ENCODE measurements around the gene METTL1.

The METTL1 gene

DNA sequence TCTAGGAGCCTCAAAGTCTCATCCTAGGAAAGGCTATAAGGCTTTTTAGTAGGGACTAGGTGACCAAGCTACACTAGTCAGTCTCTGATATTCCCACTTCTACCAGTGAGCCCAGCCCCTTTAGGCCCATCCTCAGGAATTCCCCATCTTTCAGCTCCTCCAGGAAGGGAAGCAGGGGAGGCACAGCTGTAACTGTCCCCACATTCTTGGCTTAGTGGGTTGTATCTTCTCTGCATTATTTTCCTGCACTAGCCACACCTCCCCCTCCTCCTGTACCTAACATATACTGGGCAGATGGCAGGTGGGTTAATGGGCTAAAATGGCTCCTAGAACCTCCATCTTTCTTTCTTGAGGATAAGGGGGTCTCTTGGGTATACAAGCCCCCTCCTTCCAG is 4.6 kb downstream of the METTL1 start:
- no peak for DNase-seq

DNA sequence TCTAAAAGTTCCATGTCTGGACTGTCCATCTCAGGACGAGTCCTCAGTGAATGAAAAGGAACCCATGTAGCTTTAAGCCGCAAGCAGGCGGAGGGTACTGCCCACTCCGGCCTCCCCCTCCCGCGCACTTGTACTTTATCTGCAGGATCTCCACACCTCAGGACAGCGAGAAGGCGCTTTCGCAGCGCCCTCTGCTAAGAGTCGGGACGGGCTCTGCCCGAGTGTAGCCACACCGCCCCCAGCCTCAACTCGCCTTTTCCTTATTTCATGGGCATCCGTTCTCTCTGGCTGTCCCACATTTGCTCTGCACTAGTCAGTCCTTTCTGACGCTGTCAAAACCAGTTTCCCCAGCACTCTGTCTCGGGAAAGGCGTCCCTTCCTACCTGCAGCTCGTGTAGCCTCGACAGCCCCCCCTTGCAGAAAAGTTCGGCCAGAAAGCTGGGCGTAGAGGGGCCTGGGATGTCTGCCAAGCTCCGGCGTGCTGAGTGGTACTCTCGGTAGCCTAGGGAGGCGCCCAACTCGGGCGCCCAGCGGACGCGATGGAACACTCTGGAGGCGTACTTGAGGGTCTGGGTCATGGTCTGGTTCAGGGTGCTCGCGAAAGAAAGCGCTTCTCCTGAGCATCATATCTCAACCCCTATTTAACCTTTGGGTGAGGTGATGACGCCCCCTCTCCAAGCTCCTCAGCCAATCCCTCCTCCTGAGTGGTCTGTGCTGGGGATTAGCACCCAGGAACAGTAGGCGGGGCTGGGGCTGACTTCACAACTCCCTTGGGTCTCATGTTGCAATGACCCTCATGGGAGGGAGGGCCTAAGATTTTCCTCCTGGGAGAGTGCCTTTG is 5.2 kb downstream of the METTL1 start, which contains the start of gene CYP27B1:
Gene CYP27B1 (minus strand): TSS at position 615 of the 841 bp plus-strand sequence. CDS start 37 bp downstream, at position 578.
- DNase-seq, result peak; percentile 71

DNA sequence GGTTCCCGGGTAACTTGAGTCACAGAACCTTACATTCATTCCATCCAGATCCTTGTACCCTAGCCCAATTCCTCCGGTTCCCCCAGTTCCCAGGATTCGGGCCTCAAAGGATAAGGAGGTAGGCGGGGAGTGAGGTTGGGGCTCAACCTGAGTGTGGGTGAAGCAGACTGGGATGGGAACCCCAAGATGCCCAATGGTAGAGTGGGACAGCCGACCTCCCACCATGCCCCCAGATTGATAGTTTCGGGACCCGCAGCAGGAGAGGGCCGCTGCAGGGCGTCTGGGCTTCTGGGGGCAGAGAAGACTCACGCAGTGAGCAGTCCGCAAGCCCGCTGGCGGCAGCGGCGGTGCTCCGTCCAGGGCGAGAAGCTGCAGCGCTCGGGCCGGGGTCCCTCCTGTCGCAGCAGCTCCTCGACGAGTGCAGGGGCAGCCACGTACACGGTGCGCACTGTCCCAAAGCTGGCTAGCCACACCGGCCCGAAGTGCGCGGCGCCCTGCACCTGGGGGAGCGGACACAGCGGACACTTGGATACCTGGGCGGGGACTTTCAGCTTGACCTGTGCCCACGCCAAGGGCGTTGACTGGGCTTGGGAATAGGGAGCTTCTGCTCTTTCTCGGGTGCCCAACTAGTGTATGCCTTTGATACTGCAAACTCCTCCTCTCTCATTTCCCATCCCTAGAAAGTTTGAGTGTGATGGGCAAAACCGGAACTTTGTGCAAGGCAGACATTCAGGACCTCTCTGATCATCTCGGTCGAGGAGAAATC is 6.0 kb downstream of the METTL1 start:
- peak; percentile 33 for DNase-seq

DNA sequence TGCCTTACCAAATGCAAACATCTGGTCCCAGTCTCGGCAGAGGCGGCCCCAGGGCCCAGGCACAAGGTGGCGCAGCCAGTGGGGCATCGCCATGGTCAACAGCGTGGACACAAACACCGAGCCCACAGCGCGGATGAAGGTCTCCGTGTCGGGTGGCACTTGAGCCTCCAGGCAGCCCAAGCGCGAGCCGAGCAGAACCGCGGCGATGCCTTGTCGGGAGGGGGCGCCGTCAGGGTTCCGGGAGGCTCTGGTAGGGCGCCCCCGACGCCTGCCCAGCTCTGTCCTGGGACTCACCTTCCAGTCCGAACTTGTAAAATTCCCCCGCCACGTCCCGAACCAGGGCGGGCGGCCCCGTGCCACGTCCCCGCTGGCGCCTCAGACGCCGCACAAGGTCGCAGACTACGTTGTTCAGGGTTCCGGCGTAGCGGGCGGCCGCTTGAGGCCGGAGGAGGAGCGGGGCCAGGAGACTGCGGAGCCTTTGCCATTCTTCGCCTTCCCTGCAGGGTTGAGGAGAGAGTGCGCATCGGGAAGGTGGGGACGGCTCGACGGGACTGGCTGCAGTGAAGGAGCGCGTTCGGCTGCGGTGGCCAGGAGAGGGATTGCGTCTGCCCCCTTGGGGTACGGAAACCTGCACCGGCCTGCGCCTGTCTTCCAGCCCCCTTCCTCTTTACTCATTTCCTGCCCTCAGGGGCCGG is 6.8 kb downstream of the METTL1 start:
- DNase-seq, result peak; percentile 71

DNA sequence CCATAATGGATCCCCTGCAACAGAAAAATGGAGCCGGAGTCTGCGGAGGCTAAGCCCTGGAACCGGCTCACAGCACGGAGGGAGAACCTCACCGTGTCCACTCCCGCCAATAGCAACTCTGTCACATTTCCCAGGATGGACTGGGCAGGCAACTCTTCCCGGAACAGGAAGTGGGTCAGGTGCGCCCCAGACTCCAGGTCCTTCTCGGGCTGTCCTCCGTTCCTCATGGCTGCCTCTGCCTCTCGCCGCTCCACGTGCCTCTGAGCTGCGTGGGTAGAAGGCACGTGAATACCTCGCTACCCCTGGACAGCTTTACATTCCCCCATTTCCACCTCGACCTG is 7.3 kb downstream of the METTL1 start:
- DNase-seq, result no peak

DNA sequence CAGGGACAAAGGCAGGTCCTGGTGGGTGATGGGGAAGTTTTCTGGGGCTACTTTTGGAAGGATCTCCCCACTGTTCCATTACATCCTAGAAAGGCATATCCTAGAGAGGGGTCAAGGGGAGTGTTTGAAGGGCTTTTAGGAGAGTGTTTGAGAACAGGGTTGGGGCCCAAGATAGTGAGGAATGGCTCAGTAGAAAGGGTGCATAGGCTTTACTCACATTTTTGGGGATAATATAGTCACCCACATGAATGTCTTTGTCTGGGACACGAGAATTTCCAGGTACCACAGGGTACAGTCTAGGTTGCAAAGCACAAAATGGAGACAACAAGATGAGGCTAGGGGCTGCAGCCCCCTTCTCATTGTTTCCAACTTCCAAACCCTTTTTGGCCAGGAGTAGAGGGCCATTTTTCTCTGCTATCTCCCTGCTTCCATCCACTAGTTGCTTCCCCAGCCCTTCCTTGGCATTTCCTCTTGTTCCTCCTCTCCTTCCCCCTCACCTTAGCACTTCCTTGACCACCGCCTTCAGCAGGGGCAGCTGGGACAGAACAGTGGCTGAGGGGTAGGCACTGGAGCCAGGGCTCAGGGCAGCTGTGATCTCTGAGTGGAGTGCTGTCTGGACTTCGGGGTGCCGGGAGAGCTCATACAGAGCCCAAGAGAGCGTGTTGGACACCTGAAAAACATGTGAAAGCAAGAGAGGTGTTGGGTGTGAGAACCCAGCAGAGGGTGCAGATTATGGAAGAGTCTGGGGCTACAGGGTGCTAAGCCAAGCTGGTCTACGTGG is 7.8 kb downstream of the METTL1 start:
- DNase-seq, result no peak

DNA sequence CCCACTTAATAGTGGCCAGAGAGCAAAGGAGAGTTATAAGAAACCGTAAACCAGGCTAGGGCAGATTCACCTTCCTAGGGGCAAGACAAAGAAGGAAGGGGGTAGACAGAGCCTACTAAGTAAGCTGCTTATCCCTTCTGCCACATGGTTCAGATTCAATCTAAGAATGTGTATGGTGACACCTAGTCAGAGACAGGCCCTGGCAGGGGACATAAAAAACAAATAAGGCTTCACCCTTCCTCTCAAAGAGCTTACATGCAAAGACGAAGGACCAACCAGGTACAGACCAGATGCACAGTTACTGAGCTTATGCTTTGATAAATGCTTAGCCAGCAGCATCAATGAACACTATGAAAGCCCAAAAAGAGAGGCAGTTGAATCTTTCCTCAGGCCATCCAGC is 9.4 kb downstream of the METTL1 start:
- DNase-seq, result no peak

DNA sequence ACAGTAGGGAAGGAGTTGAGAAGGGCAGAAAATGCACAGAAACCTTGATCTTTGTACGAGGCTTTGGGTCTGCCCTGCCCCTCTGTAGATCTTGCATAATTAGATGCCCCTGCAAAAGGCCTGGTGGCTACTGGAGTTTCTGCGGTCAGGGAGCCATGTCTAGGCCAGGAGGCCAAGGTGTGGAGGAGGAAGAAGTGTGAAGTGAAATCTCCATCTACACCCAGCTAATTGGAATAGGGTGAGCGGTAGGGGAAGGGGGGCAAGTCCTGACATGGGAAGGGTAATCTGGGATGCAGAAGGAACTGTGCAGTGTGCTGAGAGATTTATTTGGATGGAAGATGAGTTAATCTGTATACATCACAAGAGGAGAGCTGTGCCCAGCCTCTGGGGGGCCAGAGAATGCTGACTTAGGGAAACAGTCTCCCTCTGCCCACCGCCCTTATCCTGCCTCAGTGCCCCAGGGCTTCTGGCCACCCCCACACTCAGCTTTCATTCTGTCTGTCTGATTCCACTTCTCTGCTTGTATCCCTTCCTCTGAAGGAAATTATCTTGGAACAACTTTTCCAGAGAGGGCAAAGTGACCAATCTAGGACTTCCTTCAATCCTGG is 10.4 kb downstream of the METTL1 start:
- no peak for DNase-seq

DNA sequence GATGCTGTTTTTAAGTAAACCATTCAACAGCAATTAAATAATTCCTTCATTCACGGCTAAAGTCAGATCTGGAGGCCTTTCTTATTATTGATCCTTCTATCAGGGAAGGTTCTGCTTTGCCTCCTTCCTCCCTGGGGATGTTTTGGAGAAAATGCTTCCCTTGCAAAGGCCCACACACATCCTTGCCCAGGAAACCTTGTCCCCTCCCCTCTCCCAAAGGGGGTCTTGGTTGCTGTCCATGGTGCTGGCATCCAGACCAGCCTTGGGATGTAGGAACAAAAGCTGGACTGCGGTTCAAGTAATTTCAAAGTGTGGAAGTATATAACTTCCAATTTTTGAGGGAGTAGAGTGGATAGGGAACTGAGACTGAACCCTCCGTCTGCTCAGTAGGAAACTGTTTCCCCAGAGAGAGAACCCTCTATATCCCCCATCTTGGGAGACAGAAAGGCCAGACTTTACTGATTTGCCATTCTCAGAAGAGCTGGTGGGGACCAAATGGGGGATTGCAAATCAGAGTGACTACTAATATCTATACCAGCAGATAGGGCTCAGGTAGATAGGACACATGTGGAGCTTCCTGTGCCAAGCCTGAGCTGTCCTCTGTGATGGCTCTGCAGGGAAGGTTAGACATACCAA is 11.4 kb downstream of the METTL1 start:
- no peak for DNase-seq

DNA sequence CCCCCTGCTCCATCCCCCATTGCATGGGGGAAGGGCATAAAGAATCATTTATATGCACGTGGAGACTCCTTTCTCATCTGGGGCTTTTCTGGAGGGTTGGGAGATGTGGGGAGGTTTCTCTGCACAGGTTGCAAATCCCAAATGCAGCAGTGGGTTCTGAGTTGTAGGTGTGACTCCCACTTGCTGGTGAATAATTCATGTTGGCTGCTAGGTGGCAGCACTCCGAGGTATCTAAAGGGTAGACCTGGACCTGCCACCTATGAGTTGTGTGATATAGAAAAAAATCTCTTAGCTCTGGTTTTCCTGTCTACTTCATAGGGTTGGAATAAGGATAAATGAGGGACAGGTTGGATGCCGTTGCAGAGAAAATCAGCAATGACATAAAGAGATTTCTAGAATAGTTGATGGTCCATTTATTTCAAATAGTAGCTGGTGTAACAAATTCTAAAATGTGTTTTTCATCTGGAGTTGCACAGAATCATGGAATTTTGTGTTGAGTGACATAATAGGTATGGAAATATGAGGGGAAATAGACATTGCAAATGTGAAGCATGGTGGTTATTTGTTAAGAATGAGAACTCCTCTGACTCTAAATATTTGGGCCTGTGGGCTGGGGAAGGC is 12.4 kb downstream of the METTL1 start:
- DNase-seq, result no peak

DNA sequence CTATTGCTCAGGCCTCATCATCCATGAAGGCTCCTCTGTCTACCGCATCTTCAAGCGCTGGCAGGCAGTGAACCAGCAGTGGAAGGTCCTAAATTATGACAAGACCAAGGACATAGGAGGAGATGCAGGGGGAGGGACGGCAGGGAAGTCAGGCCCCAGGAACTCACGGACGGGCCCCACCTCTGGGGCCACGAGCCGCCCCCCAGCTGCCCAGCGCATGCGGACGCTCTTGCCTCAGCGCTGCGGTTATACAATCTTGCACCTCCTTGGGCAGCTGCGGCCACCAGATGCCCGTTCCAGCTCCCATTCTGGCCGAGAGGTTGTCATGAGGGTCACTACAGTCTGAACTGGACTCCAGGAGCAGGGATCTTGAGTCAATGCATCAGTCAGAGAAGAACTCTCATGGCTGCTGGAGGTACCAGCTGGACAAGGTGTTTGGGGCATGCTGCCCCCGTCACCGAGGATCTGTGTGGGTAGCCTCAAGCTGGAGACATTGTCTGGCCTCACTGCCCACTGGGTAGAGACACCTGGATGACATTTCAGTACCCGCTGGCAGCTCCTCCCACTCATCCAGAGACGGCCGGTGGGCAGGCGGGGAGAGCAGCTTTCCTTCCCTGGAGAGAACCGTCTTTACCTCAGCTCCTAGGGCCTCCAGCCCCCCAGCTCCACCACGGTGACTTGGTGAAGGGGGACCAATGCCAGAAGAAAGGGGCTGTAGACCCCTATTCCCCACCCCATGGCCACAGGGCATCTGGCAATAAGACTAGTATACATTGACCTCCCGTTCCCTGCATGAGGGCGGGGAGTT is 13.1 kb downstream of the METTL1 start:
- DNase-seq, result no peak

DNA sequence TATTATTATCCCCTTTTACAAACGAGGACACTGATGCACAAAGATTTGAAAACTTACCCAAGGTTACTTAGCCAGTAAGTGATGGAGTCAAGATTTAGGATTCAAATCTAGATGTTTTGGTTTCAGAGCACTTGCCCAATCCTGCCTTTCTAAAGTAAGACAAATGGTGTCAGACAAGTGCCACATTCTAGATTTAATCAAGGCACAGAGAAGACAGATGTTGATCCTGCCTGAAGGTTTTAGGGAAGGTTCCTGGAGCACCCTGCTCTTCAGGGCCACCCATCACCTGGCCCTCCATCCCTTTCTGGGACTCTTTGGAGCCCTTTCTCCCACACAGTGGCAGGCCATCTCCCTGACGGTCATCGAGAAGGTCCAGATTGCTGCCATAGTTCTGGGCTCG is 14.1 kb downstream of the METTL1 start:
- no peak for DNase-seq

DNA sequence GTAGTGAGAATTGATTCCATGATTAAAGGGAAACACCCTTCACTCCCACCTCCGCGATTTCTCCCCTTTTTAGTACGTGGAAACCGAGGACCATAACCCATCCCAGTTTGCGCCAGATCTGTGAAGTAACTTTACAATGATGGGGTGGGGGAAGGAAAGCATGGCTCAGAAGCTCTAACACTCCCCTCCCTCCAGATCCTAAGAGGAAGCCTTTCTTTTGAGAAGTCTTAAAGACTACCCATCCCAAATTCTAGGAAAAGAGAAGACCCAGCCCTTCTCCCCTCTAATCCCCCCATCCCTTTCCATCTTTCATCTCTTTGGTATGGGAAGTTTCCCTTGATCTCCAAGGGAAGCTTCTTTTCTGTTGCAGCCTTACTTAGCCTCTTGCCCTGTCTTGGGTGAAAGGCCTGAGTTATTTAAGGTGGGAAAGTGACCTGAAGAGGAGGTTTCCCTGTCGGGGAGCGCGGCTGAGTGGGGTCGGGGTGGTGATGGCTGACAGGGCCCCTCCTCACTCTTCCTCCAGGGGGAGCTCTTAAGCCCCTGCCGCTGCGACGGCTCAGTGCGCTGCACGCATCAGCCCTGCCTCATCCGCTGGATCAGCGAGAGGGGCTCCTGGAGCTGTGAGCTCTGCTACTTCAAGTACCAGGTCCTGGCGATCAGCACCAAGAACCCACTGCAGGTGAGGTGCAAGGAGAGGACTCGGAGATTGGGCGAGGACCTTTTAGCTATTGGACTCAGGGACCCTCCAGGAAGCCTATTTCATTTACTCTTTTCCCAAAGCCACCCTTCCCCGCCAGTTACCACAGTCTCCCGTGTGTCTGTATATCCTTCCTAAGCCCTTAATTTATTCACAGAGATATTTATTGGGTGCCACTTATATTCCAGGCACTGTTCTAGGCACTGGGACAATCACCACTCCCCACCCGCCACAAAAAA is 15.2 kb downstream of the METTL1 start:
- DNase-seq, result no peak

DNA sequence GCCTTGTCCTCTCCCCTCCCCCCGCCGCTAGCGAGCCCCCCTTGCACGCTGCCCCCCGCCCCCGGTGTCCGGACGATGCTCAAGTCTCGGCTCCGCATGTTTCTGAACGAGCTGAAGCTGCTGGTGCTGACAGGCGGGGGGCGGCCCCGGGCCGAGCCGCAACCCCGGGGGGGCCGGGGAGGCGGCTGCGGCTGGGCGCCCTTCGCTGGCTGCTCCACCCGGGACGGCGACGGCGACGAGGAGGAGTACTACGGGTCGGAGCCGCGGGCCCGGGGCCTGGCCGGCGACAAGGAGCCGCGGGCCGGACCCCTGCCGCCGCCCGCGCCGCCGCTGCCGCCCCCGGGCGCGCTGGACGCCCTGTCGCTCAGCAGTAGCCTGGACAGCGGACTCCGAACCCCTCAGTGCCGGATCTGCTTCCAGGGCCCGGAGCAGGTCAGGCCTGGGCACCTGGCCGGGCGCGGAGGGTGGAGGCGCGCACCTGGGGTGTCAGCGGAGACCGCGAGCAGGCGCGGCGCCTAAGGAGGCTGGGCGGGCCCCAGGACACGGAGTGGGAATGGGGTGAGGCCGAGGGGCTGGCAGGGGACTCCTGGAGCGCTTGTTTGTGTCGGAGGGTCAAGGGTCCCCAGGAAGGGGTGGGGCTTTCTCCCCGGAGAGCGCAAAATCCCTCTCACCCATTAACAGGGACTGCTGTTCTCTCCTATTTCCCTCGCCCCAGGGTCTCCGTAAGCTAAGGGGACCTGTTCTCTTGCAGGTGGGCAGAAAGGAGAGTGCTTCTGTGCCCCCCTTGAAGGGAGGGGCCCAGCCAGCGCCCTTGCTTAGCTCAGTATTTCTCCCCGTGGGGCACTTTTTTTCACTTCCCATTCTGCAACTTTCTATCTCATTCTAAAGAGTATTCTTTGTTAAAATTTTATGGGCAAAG is 16.2 kb downstream of the METTL1 start:
- DNase-seq, result no peak

DNA sequence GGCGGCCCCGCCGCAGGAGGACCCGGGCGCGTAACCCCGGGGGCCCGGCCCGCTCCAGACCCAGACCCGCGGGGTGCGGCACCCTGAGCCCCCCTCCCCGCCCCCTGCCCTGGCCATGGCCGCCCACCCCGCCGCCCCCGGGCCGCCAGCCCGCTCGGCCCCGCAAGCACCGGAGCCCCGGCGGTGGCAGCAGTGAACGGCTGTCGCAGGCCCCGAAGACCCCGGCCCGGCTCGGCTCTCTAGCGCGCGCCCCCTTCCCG is 16.8 kb downstream of the METTL1 start:
- no peak for DNase-seq

DNA sequence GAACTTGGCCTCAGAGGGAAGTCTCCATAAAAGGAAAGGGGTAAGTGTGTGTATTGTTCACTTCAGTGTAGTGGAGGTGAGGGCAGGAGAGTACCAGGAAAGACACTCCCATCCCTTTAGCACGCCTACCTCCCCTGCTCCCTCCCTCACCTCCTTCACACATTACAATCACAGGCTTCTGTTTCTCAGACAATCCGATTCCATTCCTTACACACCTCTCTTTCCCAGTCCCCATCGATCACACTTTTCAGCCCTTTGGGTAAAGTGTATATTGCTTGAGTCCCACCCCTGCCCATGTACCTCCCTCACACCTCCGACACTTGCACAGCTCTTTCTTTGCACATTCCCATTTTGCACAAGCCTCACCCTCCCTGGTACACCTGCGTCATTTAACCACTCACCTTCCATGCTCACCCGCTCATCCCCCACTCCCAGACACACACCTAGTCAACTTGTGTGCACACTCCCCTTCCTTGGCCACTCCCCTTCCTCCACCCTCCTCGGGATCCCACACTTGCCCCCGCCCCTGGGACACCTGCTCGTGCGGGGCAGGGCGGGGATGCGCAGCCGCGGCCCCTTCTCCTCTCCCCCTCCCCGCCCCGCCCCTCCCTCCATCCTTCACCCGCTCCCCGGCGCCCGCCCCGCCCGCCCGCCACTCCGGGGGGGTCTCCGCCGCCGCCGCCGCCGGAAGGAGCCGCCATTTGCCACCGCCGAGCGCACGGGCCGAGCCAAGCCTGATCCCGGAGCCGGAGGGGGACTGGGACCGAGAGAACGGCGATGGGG is 17.3 kb downstream of the METTL1 start, which contains the start of gene MARCHF9:
Gene MARCHF9 (plus strand): TSS at position 693 of the 783 bp plus-strand sequence. CDS start 426 bp downstream, outside the sequence.
- peak; percentile 43 for DNase-seq

DNA sequence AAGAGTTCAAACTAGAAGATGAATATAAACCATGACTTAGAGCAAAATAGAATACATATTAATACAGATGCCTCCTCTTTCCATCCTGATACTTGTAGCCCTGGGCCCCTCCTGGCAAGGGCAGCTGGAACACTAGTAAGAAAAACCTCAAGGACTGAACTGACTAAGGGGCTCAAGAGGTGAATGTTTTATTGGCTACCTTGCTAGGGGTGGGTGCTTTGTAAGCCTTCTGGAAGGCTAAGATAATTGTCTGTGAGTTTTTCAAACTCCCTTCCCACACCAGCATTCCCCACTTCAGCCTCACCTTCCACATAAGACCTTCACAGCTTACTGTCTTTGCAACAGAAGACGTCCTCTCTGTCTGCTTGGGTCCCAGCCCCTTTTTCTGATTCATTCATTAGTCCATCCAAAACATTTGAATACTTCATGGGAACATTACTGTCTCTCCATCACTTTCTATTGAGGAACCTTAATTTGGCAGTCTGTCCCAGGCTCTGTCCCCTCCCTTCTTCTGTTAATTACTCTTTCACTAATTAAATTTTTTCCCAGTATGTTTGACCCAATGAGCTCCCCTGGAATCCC is 18.1 kb downstream of the METTL1 start:
- no peak for DNase-seq

Measured in EL (cell line).